SK-N-SH treated with all-trans-retinoic acid at 6 μM for 48 hours (cell line): ENCODE results near the gene MC1R.
A peak's percentile ranks its signal among the peaks of the same experiment; 100 is the strongest.
"Not testable (repeated sequence)": the region's sequence is repeated elsewhere in the genome, so short reads cannot be mapped to it uniquely, and the experiment has no call there.

Experiments used
- ATAC-seq: fragments of 200-7000 bp; cut with Tn5 transposase; 3 replicates; pipeline ENCODE4 v1.9.1; 2020; ENCODE audit warnings: mild to moderate bottlenecking, moderate library complexity
- ARNTL ChIP-seq: fragments of 450-650 bp; formaldehyde crosslinking; IDR thresholded peaks from 2 replicates; pipeline ENCODE4 v1.5.0; 2020; ENCODE audit warnings: low read depth, mild to moderate bottlenecking, moderate library complexity, borderline replicate concordance
- CSDC2 ChIP-seq: fragments of 250-450 bp; sonication (Bioruptor Pico); IDR thresholded peaks from 2 replicates; pipeline ENCODE4 v1.5.0; 2020; ENCODE audit warnings: mild to moderate bottlenecking, moderate library complexity
- ESRRG ChIP-seq: fragments of 250-450 bp; sonication (Bioruptor Pico); IDR thresholded peaks from 2 replicates; pipeline ENCODE4 v1.6.1; 2021; ENCODE audit warnings: mild to moderate bottlenecking
- GLIS3 ChIP-seq: fragments of 250-450 bp; sonication (Bioruptor Pico); IDR thresholded peaks from 2 replicates; pipeline ENCODE4 v1.5.0; 2020; ENCODE audit warnings: mild to moderate bottlenecking, moderate library complexity
- OSR1 ChIP-seq: fragments of 250-450 bp; sonication (Bioruptor Pico); IDR thresholded peaks from 2 replicates; pipeline ENCODE4 v1.8.0; 2022; ENCODE audit warnings: moderate library complexity, mild to moderate bottlenecking, inconsistent platforms
- RARB ChIP-seq: fragments of 250-450 bp; sonication (Bioruptor Pico); IDR thresholded peaks from 2 replicates; pipeline ENCODE4 v1.8.0; 2021; ENCODE audit warnings: mild to moderate bottlenecking, moderate library complexity
- TCF4 ChIP-seq: fragments of 250-450 bp; sonication (Bioruptor Pico); IDR thresholded peaks from 2 replicates; pipeline ENCODE4 v1.8.0; 2021; ENCODE audit warnings: mild to moderate bottlenecking, moderate library complexity, borderline replicate concordance
- TSHZ2 ChIP-seq: fragments of 250-450 bp; sonication (Bioruptor Pico); IDR thresholded peaks from 2 replicates; pipeline ENCODE4 v1.5.0; 2020; ENCODE audit warnings: mild to moderate bottlenecking, moderate library complexity
- ZC3H10 ChIP-seq: fragments of 250-450 bp; sonication (Bioruptor Pico); IDR thresholded peaks from 2 replicates; pipeline ENCODE4 v1.5.1; 2021; ENCODE audit warnings: mild to moderate bottlenecking, moderate library complexity
- ZFP3 ChIP-seq: fragments of 250-450 bp; sonication (Bioruptor Pico); IDR thresholded peaks from 2 replicates; pipeline ENCODE4 v1.5.0; 2020; ENCODE audit warnings: mild to moderate bottlenecking, moderate library complexity
- ZFP30 ChIP-seq: fragments of 450-650 bp; formaldehyde crosslinking; IDR thresholded peaks from 2 replicates; pipeline ENCODE4 v1.5.0; 2022; ENCODE audit warnings: mild to moderate bottlenecking, moderate library complexity
- ZNF565 ChIP-seq: fragments of 450-650 bp; formaldehyde crosslinking; conservative IDR thresholded peaks from 2 replicates; pipeline ENCODE4 v1.5.0; 2020; ENCODE audit warnings: low read depth, mild to moderate bottlenecking, moderate library complexity
- ZNF70 ChIP-seq: fragments of 450-650 bp; formaldehyde crosslinking; IDR thresholded peaks from 2 replicates; pipeline ENCODE4 v1.5.0; 2020; ENCODE audit warnings: mild to moderate bottlenecking, moderate library complexity
- ZNF8 ChIP-seq: fragments of 450-650 bp; formaldehyde crosslinking; IDR thresholded peaks from 2 replicates; pipeline ENCODE4 v1.5.0; 2020; ENCODE audit warnings: mild to moderate bottlenecking, moderate library complexity
- TF ChIP-seq, protein P1 (sequence below): fragments of 250-450 bp; sonication (Bioruptor Pico); IDR thresholded peaks from 2 replicates; pipeline ENCODE4 v1.8.0; 2020; ENCODE audit warnings: mild to moderate bottlenecking, moderate library complexity, borderline replicate concordance
- TF ChIP-seq, protein P2 (sequence below): fragments of 250-450 bp; sonication (Bioruptor Pico); IDR thresholded peaks from 2 replicates; pipeline ENCODE4 v1.5.1; 2021; ENCODE audit warnings: mild to moderate bottlenecking, moderate library complexity

MC1R gene

GRCh38 chr16:89873109-89873971 lies 45.3 kb upstream of the MC1R start, which contains the start of gene TCF25:
Gene TCF25, plus strand, starts transcription at chr16:89873592. Its CDS starts 76 bp downstream, at chr16:89873668.
- peak; percentile 70 for ATAC-seq
- TF ChIP-seq TSHZ2 (CRISPR knock-in tag) = 0 out of 2 replicates have a peak, but pooled peaks have one; percentile 26
- no peak for TF ChIP-seq OSR1 (CRISPR knock-in tag)

GRCh38 chr16:89873972-89874689 lies 44.5 kb upstream of the MC1R start:
- peak; percentile 80 for ATAC-seq
- no peak for TF ChIP-seq ESRRG
- TF ChIP-seq, protein P1, sequence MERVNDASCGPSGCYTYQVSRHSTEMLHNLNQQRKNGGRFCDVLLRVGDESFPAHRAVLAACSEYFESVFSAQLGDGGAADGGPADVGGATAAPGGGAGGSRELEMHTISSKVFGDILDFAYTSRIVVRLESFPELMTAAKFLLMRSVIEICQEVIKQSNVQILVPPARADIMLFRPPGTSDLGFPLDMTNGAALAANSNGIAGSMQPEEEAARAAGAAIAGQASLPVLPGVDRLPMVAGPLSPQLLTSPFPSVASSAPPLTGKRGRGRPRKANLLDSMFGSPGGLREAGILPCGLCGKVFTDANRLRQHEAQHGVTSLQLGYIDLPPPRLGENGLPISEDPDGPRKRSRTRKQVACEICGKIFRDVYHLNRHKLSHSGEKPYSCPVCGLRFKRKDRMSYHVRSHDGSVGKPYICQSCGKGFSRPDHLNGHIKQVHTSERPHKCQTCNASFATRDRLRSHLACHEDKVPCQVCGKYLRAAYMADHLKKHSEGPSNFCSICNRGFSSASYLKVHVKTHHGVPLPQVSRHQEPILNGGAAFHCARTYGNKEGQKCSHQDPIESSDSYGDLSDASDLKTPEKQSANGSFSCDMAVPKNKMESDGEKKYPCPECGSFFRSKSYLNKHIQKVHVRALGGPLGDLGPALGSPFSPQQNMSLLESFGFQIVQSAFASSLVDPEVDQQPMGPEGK = peak; percentile 67; the same call in 1 of the 2 replicates
- TF ChIP-seq ZFP3 (CRISPR knock-in tag) = peak; percentile 88

DNA sequence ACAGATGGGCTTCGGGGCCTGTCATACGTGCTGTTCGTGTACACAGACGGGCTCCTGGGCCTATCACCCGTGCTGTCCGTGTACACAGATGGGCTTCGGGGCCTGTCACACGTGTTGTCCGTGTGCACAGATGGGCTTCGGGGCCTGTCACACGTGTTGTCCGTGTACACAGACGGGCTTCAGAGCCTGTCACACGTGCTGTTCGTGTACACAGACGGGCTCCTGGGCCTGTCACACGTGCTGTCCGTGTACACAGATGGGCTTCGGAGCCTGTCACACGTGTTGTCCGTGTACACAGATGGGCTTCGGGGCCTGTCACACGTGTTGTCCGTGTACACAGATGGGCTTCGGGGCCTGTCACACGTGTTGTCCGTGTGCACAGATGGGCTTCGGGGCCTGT lies 39.5 kb upstream of the MC1R start:
- not testable (repeated sequence) for ATAC-seq

GRCh38 chr16:89880477-89881367 lies 37.9 kb upstream of the MC1R start:
- ATAC-seq = no peak
- TF ChIP-seq, protein P1 = no peak
- TF ChIP-seq TCF4 (CRISPR knock-in tag) = no peak
- TF ChIP-seq ZNF70 (CRISPR knock-in tag) = no peak
- no peak for TF ChIP-seq ZC3H10 (CRISPR knock-in tag)
- no peak for TF ChIP-seq CSDC2
- TF ChIP-seq TSHZ2 (CRISPR knock-in tag) = no peak
- no peak for TF ChIP-seq ZNF565 (CRISPR knock-in tag)
- no peak for TF ChIP-seq RARB (CRISPR knock-in tag)
- no peak for TF ChIP-seq ZNF8 (CRISPR knock-in tag)

- ATAC-seq = no peak
- TF ChIP-seq TSHZ2 (CRISPR knock-in tag) (no peak), ZNF565 (CRISPR knock-in tag) (no peak), ZFP30 (CRISPR knock-in tag) (no peak), ARNTL (CRISPR knock-in tag) (no peak), TCF4 (CRISPR knock-in tag) (no peak), GLIS3 (no peak), ZNF8 (CRISPR knock-in tag) (no peak)
- TF ChIP-seq, protein P2, sequence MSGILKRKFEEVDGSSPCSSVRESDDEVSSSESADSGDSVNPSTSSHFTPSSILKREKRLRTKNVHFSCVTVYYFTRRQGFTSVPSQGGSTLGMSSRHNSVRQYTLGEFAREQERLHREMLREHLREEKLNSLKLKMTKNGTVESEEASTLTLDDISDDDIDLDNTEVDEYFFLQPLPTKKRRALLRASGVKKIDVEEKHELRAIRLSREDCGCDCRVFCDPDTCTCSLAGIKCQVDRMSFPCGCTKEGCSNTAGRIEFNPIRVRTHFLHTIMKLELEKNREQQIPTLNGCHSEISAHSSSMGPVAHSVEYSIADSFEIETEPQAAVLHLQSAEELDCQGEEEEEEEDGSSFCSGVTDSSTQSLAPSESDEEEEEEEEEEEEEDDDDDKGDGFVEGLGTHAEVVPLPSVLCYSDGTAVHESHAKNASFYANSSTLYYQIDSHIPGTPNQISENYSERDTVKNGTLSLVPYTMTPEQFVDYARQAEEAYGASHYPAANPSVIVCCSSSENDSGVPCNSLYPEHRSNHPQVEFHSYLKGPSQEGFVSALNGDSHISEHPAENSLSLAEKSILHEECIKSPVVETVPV (CRISPR knock-in tag) = no peak
Observed at GRCh38 chr16:89881368-89881730, 37.3 kb upstream of the MC1R start.
